Islet precursor cell (in vitro differentiated cells): ENCODE results near the gene CALD1.

ENCODE experiments used
- DNase-seq: peaks from one replicate; pipeline ENCODE4 v3.0.0-alpha.2; 2018

The CALD1 gene

DNA sequence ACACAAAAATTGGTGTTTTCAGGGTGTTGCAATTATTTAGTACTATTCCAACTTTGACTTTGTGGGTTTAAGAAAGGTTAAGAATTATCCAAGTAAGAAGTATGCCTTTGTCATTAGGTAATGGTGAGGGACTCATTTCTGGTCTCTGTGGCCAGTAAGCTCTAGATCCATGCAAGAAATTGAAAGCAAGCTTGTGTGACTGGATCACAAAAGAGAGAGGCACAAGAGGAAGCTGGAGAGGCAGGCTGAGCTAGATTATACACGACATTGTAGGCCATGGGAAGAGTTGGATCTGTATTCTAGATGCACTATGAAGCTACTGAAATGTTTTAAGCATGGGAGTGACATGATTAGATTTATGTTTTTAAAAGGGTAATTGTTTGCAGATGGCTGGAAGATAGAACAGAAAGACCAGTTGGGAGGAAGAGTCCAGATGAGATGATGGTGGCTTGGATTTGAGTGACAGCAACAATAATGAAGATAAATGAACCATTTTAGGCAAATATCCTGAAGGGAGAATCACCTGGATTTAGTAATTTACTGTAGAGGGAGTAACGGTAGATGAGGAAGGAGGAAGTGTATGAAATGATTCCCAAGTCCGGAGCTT, 50.0 kb downstream of the CALD1 start:
- no peak for DNase-seq

DNA sequence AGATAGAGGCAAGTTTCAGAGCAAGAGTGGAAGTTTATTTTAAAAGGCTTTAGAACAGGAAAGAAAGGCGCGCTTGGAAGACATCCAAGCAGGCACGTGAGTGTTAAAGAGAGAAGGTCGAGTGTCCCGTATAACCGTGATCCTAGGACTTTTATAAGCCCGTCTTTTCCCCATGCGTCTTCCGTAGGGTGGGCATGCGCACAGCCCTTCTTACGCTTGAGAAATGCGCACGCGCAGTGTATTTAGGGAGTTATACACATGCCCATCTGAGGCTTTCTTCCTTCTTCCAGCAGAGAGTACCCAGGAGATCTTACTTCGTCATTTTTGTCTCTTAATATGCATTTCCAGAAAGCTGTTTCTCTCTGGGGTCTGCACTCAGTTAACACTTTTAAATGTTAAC, 52.4 kb downstream of the CALD1 start:
- DNase-seq, result no peak

DNA sequence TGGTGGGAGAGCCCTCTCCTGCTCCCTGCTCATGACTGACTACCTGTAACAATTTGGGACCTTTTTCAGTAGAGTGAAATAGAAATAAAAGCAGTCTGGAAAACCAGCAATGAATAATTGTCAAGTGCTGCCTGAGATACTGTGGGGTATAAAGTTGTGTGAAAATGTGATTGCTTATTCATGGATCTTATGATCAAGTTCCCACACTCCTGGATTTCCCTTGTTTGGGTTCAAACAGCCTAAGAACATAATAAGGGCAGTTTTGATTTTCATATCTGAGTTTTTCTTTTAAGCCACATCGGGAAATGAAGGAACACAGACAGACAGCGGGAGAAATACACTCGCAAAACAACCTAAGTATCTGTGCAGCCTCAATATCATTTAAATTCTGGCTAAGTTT, 52.9 kb downstream of the CALD1 start:
- DNase-seq, result no peak

DNA sequence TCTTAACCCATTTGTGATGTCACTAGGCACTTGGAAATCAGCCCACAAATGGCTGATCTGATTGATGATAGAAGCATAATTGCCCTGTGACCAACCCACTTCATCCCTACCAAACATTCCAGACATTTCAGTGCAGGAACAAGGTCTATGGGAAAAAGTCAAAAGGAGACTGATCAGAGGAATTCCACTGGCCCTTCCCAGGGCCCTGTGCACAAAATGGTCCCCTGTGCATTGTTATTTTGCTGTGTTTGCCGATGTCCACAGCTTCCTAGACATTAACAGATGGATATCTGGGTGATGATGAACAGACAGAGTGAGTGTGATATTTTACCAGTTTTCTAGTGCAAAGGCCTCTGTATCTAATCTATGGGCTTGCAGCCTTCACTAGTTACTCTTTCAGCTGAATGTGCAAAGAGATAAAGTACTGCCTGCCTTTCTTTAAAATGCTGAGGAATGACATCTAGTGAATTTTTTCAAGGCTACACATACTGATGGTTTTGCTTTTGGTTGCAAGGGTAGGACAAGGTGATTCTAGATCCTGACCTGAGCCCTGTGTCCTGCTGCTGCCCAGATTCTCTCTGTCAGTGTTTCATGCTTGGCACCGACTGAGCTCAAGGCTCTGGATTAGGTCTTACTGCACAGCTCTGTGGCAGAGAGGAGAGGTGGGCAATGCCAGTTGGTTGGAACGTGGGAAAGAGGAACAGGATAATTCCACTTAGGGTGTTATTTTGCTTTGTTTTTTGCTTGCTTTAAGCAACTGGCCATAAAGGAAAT, 55.4 kb downstream of the CALD1 start:
- DNase-seq, result peak; percentile 95

DNA sequence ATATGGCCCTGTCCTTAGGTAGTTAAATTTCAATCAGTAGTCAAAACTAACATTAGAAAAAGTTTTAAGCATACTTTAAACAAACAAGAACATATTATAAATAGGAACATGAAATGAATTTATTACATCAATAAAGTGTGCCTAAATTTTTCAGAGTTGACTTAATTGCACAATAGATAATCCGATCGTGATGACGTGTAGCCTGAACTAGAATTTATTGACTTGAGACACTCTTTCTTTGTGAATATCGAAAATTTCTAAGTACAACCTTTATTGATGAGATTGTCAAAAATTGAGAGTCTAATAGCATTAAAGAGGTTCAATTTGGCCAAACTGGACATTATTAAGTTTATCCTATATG, 56.0 kb downstream of the CALD1 start:
- no peak for DNase-seq

DNA sequence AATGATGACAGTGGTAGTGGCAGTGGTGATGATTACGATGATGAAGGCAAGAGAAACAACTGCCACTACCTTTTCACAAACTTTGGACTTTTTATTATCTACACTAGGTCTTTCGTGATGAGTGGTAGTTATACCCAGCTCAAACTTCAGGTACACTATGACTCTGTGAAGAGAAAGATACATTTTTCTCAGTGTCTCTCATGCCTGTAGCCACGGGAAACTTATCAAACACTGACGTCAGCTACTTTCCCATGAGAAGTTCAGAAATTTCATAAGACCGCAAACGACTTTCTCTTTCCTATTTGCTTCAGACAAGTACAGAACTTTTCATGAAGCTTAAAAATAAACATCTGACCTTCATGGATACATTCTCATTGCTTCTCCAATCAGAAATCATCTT, 57.0 kb downstream of the CALD1 start:
- no peak for DNase-seq

DNA sequence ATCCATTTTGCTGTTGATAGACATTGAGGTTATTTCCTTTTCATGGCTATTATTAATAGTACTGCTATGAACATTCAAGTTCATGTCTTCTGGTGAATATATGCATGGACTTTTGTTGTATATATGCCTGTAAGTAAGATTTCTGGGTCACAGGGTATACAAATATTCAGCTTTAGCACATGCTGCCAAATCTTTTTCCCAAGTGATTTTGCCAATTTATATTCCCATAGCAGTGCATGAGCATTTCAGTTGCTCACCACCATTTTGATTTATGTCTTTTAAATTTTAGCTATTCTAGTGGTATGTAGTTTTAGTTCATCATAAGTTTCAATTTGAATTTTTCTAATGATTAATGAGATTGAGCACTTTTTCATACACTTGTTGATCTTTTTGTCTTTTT, 59.9 kb downstream of the CALD1 start:
- no peak for DNase-seq

DNA sequence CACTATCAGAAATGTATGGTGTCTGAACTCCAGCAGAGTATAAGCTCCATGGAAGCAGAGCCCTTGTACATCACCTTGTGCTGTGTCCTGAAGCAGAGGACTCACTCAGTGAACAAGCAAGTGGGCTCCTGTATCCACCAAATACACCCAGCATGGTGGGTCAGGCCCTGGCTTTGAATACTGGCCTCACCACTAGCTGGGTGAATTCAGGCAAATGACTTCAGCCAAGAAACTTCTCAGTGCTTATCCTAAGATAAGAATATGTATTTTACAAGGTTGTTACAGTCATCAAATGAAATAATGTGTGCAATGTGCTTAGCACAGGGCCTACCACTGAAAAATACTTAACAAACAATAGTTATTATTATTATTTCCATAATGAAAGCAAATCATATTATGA, 62.6 kb downstream of the CALD1 start:
- DNase-seq, result no peak

DNA sequence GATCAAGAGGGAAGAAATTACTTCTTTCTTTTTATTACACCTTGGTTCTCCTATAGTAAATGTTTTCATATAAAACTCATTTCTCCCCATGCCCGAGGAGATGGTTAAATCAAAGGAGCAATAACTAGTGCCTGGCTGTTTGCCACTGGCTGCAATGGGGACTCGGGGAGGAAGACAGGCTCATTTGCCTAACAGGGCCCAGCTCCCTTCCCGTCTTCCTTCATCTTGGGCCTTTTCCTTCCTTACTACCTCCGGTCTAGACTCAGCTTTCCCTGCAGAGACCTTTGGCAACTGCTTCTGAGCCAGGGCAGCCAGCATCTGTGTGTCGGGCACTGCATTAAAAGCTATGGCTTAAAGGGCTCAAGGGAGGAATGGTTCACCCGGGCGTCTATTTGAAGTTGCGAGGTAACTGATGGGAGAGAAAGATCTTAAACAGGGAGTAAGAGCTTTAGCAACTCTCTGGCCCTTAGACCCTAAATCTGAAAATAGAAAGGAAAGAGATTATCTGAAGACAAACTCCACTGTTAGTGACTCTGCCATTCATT, 63.5 kb downstream of the CALD1 start:
- no peak for DNase-seq

DNA sequence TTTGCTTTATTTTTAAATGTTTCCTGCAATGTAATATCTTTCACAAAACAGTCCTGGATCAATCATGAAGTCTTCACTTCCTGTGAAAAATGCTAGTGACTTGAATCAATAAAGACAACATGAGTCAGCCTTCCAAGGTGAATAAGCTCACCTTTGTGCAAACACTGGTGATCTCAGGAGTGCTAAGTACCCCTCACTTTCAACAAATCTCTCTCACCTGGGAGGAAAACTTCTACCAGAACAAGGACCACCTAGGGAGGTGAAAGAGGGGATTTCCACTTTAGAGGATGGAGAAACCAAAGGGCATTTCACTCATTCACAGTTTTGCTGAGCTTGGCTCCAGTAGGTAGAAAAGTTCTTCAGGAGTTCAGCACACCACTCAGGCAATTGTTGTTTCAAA, 64.8 kb downstream of the CALD1 start:
- DNase-seq, result no peak

DNA sequence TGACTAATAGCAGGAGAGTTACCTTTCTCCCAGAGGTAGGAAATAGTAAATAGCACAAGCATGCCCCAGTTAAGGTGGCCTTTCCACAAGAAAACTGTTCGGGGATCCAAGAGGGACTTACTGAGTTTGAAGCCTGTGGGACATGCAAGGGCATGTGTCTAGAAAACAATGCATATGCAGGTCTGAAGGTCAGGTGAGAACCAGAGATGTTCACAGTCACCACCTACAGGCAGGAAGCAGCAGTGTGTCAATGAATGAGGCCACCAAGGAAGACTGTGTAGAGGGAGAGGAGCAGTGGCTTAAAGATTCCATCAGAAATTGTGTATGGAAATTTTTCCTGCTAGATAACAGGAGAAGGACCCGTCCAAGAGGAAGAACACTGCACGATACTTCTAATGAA, 66.0 kb downstream of the CALD1 start:
- peak; percentile 66 for DNase-seq

DNA sequence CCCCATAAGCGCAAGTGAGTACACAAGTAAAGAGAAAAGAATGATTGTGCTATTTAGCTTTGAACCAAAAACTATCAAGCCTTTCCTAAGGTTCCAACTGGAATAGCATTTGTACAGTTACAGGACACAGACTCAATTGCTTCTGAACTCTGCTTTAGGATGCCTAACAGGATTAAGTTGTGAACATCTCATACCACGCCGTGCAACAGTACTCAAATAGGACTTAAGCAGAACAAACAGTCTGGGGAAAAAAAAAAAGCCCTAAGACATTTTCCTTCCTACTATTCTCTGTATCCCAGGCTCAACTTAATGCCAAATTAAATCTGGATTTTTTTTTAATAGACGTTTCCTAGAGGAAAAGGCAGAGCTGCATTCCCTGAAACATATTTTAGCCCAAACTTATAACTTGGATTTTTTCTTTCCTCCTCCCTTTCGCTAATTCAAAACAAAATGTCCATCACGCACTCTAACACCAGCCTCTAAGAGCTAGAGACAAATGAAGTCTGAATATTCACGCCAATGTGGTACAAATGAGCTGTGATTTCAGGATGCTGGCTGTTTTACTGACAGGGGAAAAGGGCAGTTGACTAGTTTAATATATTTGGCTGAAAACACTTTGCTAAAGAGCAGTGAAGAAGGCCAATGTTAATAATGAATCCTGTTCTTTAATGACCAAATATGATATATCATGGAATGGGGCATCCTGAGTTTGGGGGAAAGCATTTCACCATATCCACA, 68.6 kb downstream of the CALD1 start:
- no peak for DNase-seq

DNA sequence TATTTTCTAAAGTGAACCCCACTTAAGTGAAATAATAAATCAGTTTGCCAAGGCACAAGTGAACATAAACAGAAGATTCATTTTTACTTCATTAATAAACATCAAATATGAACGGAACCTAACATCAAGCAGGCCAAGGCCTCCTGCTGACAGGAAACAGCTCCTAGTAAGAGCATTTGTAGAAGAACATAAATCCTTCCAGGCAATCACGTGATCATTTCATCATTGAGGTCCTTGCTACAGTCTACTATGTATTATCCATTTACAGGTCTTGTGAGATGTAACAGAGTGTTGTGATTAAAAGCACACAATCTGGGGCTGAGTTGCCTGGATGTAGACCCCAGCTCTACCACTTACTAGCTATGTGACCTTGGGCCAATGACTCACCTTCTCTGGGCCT, 70.6 kb downstream of the CALD1 start:
- no peak for DNase-seq

DNA sequence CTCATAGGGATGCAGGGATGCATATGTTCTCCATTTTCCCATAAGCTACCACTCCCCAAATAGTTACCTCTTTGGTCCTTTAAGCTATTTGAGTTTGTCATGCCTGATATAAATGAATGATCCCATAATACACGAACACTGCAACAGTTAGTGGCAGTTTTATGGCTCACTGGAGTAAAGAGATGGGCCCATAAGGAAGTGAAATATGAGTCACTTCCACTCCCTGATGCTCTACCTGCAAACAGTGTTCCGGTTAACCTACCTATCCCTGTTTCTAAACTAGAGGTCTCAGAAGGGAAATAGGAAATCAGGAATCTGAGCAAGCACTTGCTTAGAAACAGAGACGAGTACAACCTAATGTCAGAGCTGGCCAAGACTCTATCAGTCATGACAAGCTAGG, 71.7 kb downstream of the CALD1 start:
- no peak for DNase-seq

DNA sequence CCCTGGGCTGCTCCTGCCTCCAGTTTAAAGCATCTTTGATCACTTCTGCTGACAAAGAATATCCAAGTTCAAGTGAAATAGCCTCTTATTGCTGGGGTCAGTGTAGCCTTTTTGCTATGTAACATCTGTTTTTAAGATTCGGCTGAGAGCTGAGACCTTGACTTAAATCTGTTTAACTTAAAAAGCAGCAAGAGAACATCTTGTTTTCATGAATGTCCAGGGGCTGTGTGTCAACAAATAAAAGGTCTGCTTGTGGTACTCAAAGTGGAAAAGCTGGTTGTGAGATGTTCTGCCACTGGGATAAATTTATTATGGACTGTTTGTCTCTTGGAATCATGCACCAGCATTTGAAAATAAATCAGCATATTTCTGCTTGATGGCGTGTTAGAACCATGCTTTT, 73.2 kb downstream of the CALD1 start:
- DNase-seq, result no peak

DNA sequence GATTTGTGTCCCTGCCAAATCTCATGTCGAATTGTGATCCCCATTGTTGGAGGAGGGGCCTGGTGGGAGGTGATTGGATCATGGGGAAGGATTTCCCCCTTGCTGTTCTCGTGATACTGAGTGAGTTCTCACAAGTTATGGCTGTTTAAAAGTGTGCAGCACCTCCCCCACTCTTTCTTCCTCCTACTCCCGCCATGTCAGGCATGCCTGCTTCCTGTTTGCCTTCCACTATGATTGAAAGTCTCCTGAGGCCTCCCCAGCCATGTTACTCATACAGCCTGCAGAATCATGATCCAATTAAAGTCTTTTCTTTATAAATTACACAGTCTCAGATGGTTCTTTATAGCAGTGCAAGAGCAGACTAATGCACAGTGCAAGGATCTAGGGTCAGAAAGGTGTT, 75.4 kb downstream of the CALD1 start:
- DNase-seq, result no peak

DNA sequence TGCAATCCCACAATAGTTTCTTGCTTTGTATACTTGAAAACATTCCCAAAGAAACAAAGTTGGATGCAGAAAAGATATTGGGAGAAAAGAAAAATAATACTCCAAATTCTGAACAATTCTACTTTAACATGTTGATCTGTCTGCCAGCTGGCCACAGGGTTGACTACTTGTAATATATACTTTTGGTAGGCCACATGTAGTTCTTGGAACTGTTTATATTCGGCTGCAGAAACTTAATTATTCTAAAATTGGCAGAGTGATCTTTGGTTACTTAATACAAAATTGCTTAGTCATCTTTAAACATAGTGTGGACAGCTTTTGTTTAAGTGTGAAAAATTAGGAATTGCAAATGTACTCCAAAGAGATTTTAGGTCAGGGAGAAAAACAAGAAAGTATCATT, 76.0 kb downstream of the CALD1 start:
- DNase-seq, result no peak

DNA sequence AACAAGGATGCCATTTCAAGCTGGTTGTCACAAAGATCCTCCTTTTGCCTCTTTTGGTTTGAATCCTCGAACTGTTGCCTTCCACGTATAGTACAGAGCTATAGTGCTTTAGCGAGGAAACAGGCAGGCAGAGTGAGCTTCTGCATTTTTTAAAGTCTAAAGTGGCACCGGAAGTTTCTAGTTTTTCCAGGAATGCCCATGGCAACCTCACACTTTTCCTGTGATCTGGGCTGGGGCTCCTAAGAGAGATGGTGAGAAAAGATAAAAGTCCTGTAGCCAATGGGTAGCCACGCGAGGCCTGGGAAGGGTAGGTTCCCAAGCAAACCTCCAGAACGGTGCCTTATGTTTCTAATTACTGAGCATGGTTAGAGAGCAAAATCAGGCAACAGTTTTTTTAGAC, 76.7 kb downstream of the CALD1 start:
- DNase-seq, result no peak

DNA sequence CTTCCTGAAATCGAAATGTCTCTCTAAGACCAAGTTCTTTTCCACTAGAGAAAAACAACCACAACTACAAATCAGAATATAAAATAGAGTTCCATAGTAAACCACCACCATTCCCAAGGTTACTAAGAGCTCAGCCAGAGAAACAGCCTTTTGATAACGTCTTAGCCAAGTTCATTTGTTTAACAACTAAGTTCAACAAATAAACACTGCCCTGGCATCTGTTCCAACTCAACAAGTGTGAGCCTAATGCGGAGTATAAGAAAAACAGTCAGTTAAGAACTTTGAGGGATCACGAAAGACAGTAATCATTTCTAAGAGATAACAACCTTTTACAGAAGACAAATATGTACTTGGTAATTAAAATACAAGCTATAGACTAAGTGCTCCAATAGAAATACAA, 77.3 kb downstream of the CALD1 start:
- no peak for DNase-seq

DNA sequence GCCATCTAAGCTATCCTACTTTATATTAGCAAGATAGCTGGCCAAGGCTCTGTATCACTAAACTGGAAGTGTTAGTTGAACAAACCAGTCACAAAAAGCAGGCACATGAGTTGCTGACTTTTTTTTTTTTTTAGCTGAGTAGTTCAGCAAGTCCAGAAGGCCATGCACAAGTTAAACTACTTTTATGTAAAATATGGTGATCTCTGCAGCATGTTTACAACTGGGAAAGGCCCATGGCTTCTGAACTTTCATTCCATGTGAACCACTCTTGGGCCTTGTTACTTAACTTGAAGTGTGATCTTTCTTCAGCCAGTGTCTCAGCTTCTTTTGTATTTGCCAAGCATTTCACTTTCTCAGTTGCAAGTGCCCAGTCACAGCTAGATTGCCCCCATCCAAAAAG, 78.5 kb downstream of the CALD1 start:
- no peak for DNase-seq

DNA sequence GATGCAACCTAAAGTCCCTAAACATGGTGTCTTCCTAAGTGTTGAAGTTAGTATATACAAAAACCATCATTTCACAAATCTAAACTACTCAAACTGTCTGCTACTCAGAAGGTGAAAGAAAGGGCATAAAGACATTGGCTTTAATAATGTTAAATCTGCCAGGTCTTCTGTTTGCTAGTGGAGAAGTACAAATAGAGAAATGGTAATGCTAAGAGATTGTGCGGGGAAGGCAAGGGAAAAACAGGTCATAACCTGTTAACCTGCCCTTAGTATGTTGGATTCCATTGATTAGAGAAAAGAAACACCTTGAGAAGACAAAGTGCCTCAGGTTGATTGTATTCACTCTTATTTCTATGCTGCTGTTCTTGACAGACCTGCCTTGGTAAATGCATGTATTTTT, 80.3 kb downstream of the CALD1 start:
- DNase-seq, result no peak

DNA sequence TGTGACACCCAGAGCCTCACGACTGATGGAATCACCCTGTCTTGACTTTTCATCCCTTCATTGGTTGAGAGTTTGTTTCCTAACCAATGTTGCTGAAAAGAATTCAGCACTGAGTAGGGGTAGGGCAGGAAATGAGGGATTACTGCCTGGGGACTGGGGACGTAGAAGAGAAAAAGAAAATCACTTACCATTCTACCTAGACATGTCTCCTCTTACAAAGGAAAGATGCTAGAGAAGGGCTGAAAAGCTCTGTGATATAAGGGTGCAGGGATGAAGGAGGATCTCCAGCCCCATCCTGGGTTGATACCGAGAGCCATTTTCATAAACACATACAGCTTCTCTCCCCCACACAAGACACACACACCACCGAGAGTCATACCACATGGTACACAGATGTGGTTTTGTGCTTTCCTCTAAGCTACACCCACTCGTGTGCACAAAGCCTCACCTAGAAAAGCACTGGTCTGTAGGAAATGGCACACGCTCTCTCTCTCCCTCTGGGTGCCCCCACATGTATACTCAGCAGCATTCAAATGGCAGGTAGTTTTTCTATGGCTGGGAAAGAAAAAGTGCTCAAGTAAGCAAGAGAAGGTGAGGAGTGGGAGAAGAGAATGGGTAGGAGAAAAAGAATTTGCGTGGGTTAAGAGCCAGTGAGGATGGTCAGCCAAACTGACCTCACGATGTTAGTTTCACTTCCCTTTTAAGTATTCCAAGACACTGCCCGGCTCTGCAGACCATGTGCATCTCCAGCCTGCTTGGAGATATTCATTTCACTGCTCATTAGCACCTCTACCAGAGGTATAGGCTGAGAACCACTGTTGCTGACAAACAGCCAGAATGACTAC, 85.8 kb downstream of the CALD1 start:
- no peak for DNase-seq

DNA sequence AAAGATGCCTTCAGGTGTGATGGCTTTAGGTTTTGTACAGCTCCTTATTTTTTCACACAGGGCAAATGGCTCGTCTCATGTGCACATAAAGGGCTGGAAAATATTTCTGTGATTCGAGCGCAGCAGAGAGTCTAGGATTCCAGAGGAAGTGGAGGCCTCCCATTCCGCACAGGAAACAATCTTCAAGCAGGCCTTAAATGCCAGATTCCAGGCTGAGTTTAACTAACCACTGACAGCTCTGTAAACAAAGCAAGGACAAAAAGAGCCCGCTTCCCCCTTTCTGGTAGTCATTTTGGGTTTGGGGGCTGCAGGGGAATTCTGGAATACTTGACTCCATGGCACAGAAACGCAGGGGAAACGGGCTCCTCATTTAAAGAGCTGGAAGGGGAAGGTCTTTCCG, 87.2 kb downstream of the CALD1 start:
- DNase-seq, result no peak
